OCI-LY3 (cell line): Measurements from ENCODE around the gene EPAS1.

ENCODE experiments used
- H2AFZ ChIP-seq: fragments of 200-600, 300-600 bp; shearing (Covaris generic); 2 replicates; pipeline ENCODE4 v1.6.0; 2014; ENCODE audit warnings: antibody characterized with exemption, low read depth, low read length
- H3K27ac ChIP-seq: fragments of 200-600, 300-600 bp; sonication (generic); 2 replicates; pipeline ENCODE4 v1.5.1; 2014; ENCODE audit warnings: mild to moderate bottlenecking, low read length, moderate library complexity, mixed read lengths
- H3K27me3 ChIP-seq: fragments of 200-600, 300-600 bp; sonication (generic); 2 replicates; pipeline ENCODE4 v1.6.1; 2014; ENCODE audit warnings: low read depth, low read length, mixed read lengths
- H3K36me3 ChIP-seq: fragments of 200-600, 300-600 bp; sonication (generic); replicated peaks from 2 replicates; pipeline ENCODE3; 2014; ENCODE audit warnings: low read depth, low read length, mixed read lengths
- H3K4me1 ChIP-seq: fragments of 300-600, 200-600 bp; sonication (generic); 2 replicates; pipeline ENCODE4 v1.6.1; 2014; ENCODE audit warnings: low read length, mixed read lengths
- H3K4me2 ChIP-seq: fragments of 200-600, 300-600 bp; sonication (generic); 2 replicates; pipeline ENCODE4 v1.6.1; 2014; ENCODE audit warnings: low read length, mixed read lengths
- H3K4me3 ChIP-seq: fragments of 300-600, 200-600 bp; sonication (generic); 2 replicates; pipeline ENCODE4 v1.5.1; 2014; ENCODE audit warnings: antibody characterized with exemption, mild to moderate bottlenecking, low read length, moderate library complexity
- H3K79me2 ChIP-seq: fragments of 300-600, 200-600 bp; shearing (Covaris generic); 2 replicates; pipeline ENCODE4 v1.6.1; 2014; ENCODE audit warnings: mild to moderate bottlenecking, low read length, mixed read lengths
- H3K9ac ChIP-seq: fragments of 300-600, 200-600 bp; shearing (Covaris generic); 2 replicates; pipeline ENCODE4 v1.6.0; 2014; ENCODE audit warnings: mild to moderate bottlenecking, low read length, moderate library complexity
- H3K9me3 ChIP-seq: fragments of 200-600, 300-600 bp; shearing (Covaris generic); 2 replicates; pipeline ENCODE4 v1.6.1; 2014; ENCODE audit warnings: low read length, mixed read lengths; ENCODE audit not compliant: insufficient read depth
- H4K20me1 ChIP-seq: fragments of 200-600, 300-600 bp; sonication (generic); 2 replicates; pipeline ENCODE4 v1.6.1; 2016; ENCODE audit warnings: low read length, mixed read lengths; ENCODE audit not compliant: insufficient read depth
- CTCF ChIP-seq: fragments of 200-600, 300-600 bp; sonication (generic); IDR thresholded peaks from 2 replicates; pipeline ENCODE4 v1.5.1; 2014; ENCODE audit warnings: antibody characterized with exemption, low read length, low read depth
- EZH2phosphoT487 ChIP-seq: fragments of 200-600 bp; shearing (Covaris generic); IDR thresholded peaks from 2 replicates; pipeline ENCODE4 v1.6.1; 2018; ENCODE audit warnings: antibody characterized with exemption, mixed run types, low read depth

EPAS1 gene

DNA sequence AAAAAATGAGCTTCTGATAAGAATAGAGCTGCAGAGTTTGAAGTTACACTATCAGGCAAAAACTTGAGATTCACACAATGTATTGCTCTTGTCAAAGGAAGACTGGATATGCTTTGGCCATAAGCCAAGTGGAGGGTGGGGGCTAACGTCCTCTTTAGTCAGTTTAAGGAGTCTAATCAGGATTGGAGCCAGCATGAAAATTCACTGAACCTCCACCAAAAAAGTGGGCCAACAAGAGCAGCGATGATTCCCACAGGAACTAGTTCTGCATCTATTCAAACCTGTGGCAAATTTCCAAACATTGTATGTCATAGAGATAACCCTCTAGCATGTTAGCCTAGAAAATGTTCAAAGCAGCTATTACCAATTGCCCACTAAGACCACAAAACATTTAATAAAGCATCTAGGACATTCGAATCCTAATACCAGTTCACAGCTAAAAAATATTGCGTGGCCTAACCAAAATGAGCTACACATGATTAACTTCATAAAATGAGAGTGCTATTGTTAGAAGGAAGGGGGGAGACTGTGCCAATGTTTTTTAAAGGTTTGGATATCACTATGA lies 138.7 kb downstream of the EPAS1 start:
- Histone ChIP-seq H3K4me2 (no peak overlapping the region), H3K27me3 (peaks cover 21% of the 10 kb centered on the region), H3K9ac (no peak overlapping the region), H2AFZ (no peak overlapping the region), H3K36me3 (no peaks in the 10 kb centered on the region), H3K79me2 (no peaks in the 10 kb centered on the region), H3K27ac (no peak overlapping the region), H3K4me1 (no peaks in the 10 kb centered on the region), H3K9me3 (no peaks in the 10 kb centered on the region), H3K4me3 (no peak overlapping the region), H4K20me1 (no peaks in the 10 kb centered on the region)
- TF ChIP-seq EZH2phosphoT487 = no peak
- no peak for TF ChIP-seq CTCF
